Right ventricle myocardium inferior (tissue), 1 donor: ENCODE results near the gene FAM217A. TPM values are rescaled to one million over a fixed set of nuclear protein-coding genes. Genes with fewer than 3 reads are reported as not detected.

Source experiments
- ATAC-seq: fragments of 200-7000 bp; cut with Tn5 transposase; one replicate; pipeline ENCODE4 v1.9.1; 2020; ENCODE audit warnings: mild to moderate bottlenecking, moderate library complexity
- DNase-seq: peaks from one replicate; pipeline ENCODE4 v3.0.0; 2021; ENCODE audit errors: missing footprints
- intact Hi-C: fragments of 100-400 bp; cut with DNase I; formaldehyde crosslinking; loops from one replicate; pipeline ENCODE4 v1.11.0; 2022
- total RNA-seq: library from RNA; stranded (reverse); fragmentation: NEBNext Ultra II Directional; extraction: Animal tissue kit (Norgen Biotek cat#: 25700); gene quantifications from one replicate; pipeline ENCODE4 v1.2.1, GENCODE V29; 2021
- donor health status: DM: no; HTN: yes; CAD: no; lungs with severe emphysema.

Gene FAM217A
- total RNA-seq, 1 donor from 2014 or later, result not detected

DNA sequence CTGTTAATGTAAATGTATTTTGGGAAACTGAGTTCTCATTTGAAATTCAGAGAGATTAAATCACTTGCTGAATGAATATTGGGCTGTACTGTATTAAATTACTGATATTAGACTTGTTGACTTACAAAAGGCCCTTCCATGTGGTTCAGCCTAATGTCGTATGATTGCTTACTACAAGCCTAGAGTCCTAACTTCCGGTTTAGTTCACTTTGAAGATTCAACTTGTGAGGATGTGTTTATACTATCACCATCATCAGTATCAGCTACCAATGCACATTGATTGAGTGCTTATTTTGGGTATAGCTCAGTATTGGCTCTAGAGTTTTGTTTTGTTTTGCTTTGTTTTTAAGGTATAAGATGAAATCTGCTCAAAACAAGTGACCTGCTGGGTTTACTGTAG lies 48.3 kb downstream of the FAM217A start:
- DNase-seq (no peak), ATAC-seq (no peak)
- intact Hi-C loops, result no loop called here

DNA sequence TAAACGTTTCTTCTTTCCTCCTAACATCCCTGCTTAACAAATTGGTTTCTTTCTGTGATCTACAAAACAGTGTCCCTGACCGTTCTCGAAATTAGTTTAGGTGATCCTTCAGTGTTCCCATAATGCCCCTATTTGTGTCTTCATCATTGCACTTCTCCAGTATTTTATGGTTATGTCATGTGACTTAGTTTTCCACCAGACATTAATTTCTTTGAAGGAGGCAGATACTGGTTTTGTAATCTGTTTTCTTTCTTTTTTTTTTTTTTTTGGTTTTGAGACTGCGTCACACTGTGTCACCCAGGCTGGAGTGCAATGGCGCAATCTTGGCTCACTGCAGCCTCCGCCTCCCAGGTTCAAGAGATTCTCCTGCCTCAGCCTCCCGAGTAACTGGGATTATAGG lies 49.2 kb downstream of the FAM217A start:
- intact Hi-C loops, result no loop called here
- ATAC-seq, result no peak
- DNase-seq, result no peak

- DNase-seq, result no peak
- no peak for ATAC-seq
- intact Hi-C loops, result no loop called here
These were observed 50.9 kb downstream of the FAM217A start for GRCh38 chr6:4028051-4028450.

GRCh38 chr6:4025681-4026080 lies 53.3 kb downstream of the FAM217A start:
- ATAC-seq (no peak), DNase-seq (no peak)
- intact Hi-C loops, result no loop called here

- intact Hi-C loops, result no loop called here
- DNase-seq (no peak), ATAC-seq (no peak)
These were observed 55.7 kb downstream of the FAM217A start for GRCh38 chr6:4023240-4023639.

DNA sequence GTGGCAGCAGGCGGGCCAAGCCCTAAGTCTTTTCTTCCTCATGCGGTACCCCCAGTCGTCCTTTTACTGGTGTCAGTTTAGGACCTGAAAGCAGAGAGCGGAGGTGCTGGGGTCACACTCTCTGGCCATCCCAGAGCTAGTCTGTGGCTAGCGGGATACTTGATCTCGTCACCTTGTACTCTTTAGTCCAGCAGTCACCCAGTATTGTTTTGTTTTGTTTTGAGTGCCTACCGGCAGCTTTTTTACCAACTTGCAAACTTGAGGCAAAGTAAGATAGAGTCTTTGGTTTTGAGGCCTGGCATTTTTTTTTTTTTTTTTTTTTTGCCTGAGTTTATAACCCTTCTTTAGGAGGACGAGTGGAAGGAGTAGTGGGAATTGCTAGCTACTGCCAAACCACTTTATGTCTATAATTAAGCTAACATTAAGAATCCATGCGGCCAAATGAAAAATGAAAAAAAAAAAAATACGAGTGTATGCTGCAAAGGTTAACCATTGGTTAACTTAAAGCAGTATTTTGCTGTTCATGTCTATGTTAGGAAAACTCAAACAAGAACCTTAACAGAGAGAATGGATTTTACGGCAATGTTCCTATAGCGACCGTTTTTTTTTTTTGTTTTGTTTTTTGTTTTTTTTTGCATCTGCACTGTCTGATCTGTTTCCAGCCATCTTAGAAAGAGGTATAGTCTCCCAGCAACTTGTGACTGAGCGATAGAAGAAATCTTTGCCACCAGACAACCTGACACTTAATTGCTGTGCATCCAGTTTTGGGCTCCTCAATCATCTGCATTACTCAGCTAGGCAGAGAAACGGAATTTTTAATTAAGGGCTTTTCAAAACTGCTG lies 56.9 kb downstream of the FAM217A start:
- no peak for DNase-seq
- intact Hi-C loops, result loop anchor here (2.0 kb wide), 1 partner anchor 113 kb away; the partner anchor contains the start of gene ECI2
- no peak for ATAC-seq

- DNase-seq (peak; percentile 98), ATAC-seq (peak; percentile 93)
- intact Hi-C loops, result loop anchor here (2.0 kb wide), 1 partner anchor 114 kb away; the partner anchor contains the start of gene ECI2
These were observed 57.6 kb downstream of the FAM217A start for GRCh38 chr6:4021133-4021853.

- DNase-seq (no peak), ATAC-seq (no peak)
- intact Hi-C loops, result loop anchor here (2.0 kb wide), 1 partner anchor 114 kb away; the partner anchor contains the start of gene ECI2
These were observed 58.2 kb downstream of the FAM217A start for GRCh38 chr6:4020822-4021132.

DNA sequence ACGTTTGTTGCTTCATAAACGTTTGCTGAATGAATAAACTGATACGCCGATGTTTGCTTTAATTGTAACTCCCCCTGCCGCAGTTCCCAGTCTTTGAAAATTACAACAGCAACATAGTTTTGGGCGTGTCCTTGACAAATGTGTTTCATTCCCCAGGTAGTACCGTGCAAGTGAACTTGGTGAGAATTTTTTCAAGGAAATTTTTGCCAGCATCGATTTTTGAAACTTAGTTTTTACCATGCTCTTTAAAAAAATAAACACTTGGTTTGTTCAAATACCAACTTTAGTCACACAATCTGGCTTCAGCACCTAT lies 60.1 kb downstream of the FAM217A start:
- ATAC-seq, result no peak
- DNase-seq, result no peak
- intact Hi-C loops, result no loop called here

Other genes starting within 250 kb of the FAM217A start
- gene FAM50B, start 229.8 kb downstream of the FAM217A start, total RNA-seq, result 26.5 TPM
- 150 TPM for gene ECI2, start 56.4 kb upstream of the FAM217A start, total RNA-seq